B cell (primary cell): ENCODE measurements around the gene OR4E2.

Experiments used
- EZH2 ChIP-seq: IDR thresholded peaks from 2 replicates; pipeline ENCODE4 v1.6.1; 2012; ENCODE audit warnings: borderline replicate concordance, low read depth, mild to moderate bottlenecking, moderate library complexity, low read length; ENCODE audit not compliant: insufficient read depth, poor library complexity, severe bottlenecking
- TF ChIP-seq, protein P1 (sequence below): fragments of 200-600 bp; IDR thresholded peaks from one replicate; pipeline ENCODE4 v1.8.0; 2022; ENCODE audit warnings: antibody characterized with exemption, mild to moderate bottlenecking

DNA sequence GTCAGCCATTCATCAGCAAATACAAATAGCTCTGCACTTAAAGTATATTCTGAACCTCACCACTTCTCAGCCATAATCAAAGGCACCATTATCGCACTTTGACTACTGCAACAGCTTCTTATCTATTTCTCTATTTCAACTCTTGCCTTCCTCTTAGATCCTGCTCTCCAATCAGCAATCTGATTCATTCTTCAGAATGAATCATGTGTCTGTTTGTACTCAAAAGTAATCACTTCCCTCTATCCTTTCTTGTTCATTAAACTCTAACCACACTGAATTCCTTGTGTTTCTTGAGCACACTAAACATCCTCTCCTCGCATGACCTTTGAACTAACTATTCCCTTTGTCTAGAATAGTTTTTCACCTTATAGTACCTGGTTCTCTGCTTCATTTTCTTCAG is 32.8 kb downstream of the OR4E2 start:
- TF ChIP-seq, protein P1, sequence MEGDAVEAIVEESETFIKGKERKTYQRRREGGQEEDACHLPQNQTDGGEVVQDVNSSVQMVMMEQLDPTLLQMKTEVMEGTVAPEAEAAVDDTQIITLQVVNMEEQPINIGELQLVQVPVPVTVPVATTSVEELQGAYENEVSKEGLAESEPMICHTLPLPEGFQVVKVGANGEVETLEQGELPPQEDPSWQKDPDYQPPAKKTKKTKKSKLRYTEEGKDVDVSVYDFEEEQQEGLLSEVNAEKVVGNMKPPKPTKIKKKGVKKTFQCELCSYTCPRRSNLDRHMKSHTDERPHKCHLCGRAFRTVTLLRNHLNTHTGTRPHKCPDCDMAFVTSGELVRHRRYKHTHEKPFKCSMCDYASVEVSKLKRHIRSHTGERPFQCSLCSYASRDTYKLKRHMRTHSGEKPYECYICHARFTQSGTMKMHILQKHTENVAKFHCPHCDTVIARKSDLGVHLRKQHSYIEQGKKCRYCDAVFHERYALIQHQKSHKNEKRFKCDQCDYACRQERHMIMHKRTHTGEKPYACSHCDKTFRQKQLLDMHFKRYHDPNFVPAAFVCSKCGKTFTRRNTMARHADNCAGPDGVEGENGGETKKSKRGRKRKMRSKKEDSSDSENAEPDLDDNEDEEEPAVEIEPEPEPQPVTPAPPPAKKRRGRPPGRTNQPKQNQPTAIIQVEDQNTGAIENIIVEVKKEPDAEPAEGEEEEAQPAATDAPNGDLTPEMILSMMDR, result no peak
- TF ChIP-seq EZH2, result no peak
